OCI-LY3 (cell line): Measurements from ENCODE around the gene LENG8.

Experiments
- EZH2phosphoT487 ChIP-seq: fragments of 200-600 bp; shearing (Covaris generic); IDR thresholded peaks from 2 replicates; pipeline ENCODE4 v1.6.1; 2018; ENCODE audit warnings: antibody characterized with exemption, mixed run types, low read depth
- TF ChIP-seq, protein P1 (sequence below): fragments of 200-600, 300-600 bp; sonication (generic); IDR thresholded peaks from 2 replicates; pipeline ENCODE4 v1.5.1; 2014; ENCODE audit warnings: antibody characterized with exemption, low read length, low read depth

- TF ChIP-seq, protein P1, sequence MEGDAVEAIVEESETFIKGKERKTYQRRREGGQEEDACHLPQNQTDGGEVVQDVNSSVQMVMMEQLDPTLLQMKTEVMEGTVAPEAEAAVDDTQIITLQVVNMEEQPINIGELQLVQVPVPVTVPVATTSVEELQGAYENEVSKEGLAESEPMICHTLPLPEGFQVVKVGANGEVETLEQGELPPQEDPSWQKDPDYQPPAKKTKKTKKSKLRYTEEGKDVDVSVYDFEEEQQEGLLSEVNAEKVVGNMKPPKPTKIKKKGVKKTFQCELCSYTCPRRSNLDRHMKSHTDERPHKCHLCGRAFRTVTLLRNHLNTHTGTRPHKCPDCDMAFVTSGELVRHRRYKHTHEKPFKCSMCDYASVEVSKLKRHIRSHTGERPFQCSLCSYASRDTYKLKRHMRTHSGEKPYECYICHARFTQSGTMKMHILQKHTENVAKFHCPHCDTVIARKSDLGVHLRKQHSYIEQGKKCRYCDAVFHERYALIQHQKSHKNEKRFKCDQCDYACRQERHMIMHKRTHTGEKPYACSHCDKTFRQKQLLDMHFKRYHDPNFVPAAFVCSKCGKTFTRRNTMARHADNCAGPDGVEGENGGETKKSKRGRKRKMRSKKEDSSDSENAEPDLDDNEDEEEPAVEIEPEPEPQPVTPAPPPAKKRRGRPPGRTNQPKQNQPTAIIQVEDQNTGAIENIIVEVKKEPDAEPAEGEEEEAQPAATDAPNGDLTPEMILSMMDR, result no peak
- no peak for TF ChIP-seq EZH2phosphoT487
Observed at GRCh38 chr19:54485851-54486250, 36.9 kb downstream of the LENG8 start.
